Neural progenitor cell (in vitro differentiated cells): ENCODE results near the gene NDUFA13. TPM values are rescaled to one million over a fixed set of nuclear protein-coding genes. Genes with fewer than 3 reads are reported as not detected.

Source experiments
- DNase-seq: peaks from one replicate; pipeline ENCODE4 v3.0.0-alpha.2; 2016; ENCODE audit warnings: low spot score
- H2AFZ ChIP-seq: fragments of 200-600 bp; sonication (generic); replicated peaks from 2 replicates; pipeline ENCODE4 v1.6.1; 2016; ENCODE audit warnings: antibody characterized with exemption
- H3F3A ChIP-seq: fragments of 200-600 bp; sonication (generic); 2 replicates; pipeline ENCODE4 v1.6.1; 2016; ENCODE audit warnings: antibody characterized with exemption, low read depth
- H3K27ac ChIP-seq: fragments of 200-600 bp; sonication (generic); 2 replicates; pipeline ENCODE4 v1.5.1; 2016; ENCODE audit warnings: mild to moderate bottlenecking
- H3K27me3 ChIP-seq: fragments of 200-600 bp; sonication (generic); 2 replicates; pipeline ENCODE4 v1.6.1; 2016; ENCODE audit warnings: mild to moderate bottlenecking, moderate library complexity
- H3K36me3 ChIP-seq: fragments of 200-600 bp; sonication (generic); 2 replicates; pipeline ENCODE4 v1.5.1; 2016
- H3K4me1 ChIP-seq: fragments of 200-600 bp; sonication (generic); 2 replicates; pipeline ENCODE4 v1.6.1; 2016; ENCODE audit warnings: mixed run types
- H3K4me2 ChIP-seq: fragments of 200-600 bp; sonication (generic); 2 replicates; pipeline ENCODE4 v1.6.1; 2016
- H3K4me3 ChIP-seq: fragments of 200-600 bp; sonication (generic); 2 replicates; pipeline ENCODE4 v1.5.1; 2016
- H3K79me2 ChIP-seq: fragments of 200-600 bp; sonication (generic); 2 replicates; pipeline ENCODE4 v1.6.1; 2016; ENCODE audit warnings: low read depth
- H3K9ac ChIP-seq: fragments of 200-600 bp; sonication (generic); 2 replicates; pipeline ENCODE4 v1.6.1; 2016
- H3K9me3 ChIP-seq: fragments of 200-600 bp; sonication (generic); 2 replicates; pipeline ENCODE4 v1.5.1; 2016; ENCODE audit warnings: low read depth
- H4K20me1 ChIP-seq: fragments of 200-600 bp; sonication (generic); 2 replicates; pipeline ENCODE4 v1.6.1; 2016; ENCODE audit warnings: low read depth
- H3K27ac Mint-ChIP-seq: 3 replicates; pipeline ENCODE4 v1.8.0; 2021; ENCODE audit warnings: mixed read lengths
- H3K27me3 Mint-ChIP-seq: 2 replicates; pipeline ENCODE4 v1.8.0; 2022; ENCODE audit warnings: low read depth, mild to moderate bottlenecking, inconsistent platforms, moderate library complexity, mixed read lengths; ENCODE audit not compliant: insufficient read depth
- H3K36me3 Mint-ChIP-seq: 3 replicates; pipeline ENCODE4 v1.8.0; 2021; ENCODE audit warnings: mixed read lengths
- H3K4me1 Mint-ChIP-seq: 3 replicates; pipeline ENCODE4 v1.8.0; 2021; ENCODE audit warnings: mixed read lengths
- H3K4me3 Mint-ChIP-seq: 3 replicates; pipeline ENCODE4 v1.8.0; 2021; ENCODE audit warnings: mild to moderate bottlenecking, moderate library complexity, mixed read lengths
- H3K9me3 Mint-ChIP-seq: 3 replicates; pipeline ENCODE4 v1.8.0; 2020; ENCODE audit warnings: mixed read lengths
- EZH2 ChIP-seq: fragments of 200-600 bp; sonication (generic); IDR thresholded peaks from 2 replicates; pipeline ENCODE4 v1.6.1; 2017; ENCODE audit warnings: antibody characterized with exemption, mild to moderate bottlenecking, moderate library complexity
- EZH2phosphoT487 ChIP-seq: fragments of 200-600 bp; sonication (generic); IDR thresholded peaks from 2 replicates; pipeline ENCODE4 v1.6.1; 2017; ENCODE audit warnings: antibody characterized with exemption
- total RNA-seq: library from RNA; depleted of rRNA; stranded (reverse); fragments of >200 nt; gene quantifications from 2 replicates; pipeline ENCODE4 v1.2.3, GENCODE V29; 2015; ENCODE audit warnings: low replicate concordance
- TF ChIP-seq, protein P1 (sequence below): fragments of 200-600 bp; sonication (generic); IDR thresholded peaks from 2 replicates; pipeline ENCODE4 v1.5.1; 2017; ENCODE audit warnings: antibody characterized with exemption, mild to moderate bottlenecking

NDUFA13 gene
- total RNA-seq, 1 donor from 2014 or later = 78.6 TPM

- Histone ChIP-seq H3K79me2 (no peaks in the 10 kb centered on the region), H3K4me3 (no peak overlapping the region), H3K36me3 (no peaks in the 10 kb centered on the region), H2AFZ (no peak overlapping the region), H3K27me3 (peaks cover 20% of the 10 kb centered on the region), H3F3A (no peaks in the 10 kb centered on the region), H3K9me3 (no peaks in the 10 kb centered on the region), H4K20me1 (no peaks in the 10 kb centered on the region), H3K9ac (no peak overlapping the region), H3K4me1 (no peaks in the 10 kb centered on the region), H3K27ac (no peak overlapping the region), H3K4me2 (no peak overlapping the region)
- peaks cover 3% of the 10 kb centered on the region for H3K4me1 Mint-ChIP-seq
- H3K4me3 Mint-ChIP-seq = no peak overlapping the region
- no peak overlapping the region for H3K27ac Mint-ChIP-seq
- TF ChIP-seq, protein P1, sequence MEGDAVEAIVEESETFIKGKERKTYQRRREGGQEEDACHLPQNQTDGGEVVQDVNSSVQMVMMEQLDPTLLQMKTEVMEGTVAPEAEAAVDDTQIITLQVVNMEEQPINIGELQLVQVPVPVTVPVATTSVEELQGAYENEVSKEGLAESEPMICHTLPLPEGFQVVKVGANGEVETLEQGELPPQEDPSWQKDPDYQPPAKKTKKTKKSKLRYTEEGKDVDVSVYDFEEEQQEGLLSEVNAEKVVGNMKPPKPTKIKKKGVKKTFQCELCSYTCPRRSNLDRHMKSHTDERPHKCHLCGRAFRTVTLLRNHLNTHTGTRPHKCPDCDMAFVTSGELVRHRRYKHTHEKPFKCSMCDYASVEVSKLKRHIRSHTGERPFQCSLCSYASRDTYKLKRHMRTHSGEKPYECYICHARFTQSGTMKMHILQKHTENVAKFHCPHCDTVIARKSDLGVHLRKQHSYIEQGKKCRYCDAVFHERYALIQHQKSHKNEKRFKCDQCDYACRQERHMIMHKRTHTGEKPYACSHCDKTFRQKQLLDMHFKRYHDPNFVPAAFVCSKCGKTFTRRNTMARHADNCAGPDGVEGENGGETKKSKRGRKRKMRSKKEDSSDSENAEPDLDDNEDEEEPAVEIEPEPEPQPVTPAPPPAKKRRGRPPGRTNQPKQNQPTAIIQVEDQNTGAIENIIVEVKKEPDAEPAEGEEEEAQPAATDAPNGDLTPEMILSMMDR = no peak
- TF ChIP-seq EZH2 = no peak
- TF ChIP-seq EZH2phosphoT487 = no peak
- H3K27me3 Mint-ChIP-seq = peaks cover 9% of the 10 kb centered on the region
- no peak for DNase-seq
- H3K36me3 Mint-ChIP-seq = no peaks in the 10 kb centered on the region
- H3K9me3 Mint-ChIP-seq = no peaks in the 10 kb centered on the region
Observed at GRCh38 chr19:19544954-19545591, 29.0 kb downstream of the NDUFA13 start.

DNA sequence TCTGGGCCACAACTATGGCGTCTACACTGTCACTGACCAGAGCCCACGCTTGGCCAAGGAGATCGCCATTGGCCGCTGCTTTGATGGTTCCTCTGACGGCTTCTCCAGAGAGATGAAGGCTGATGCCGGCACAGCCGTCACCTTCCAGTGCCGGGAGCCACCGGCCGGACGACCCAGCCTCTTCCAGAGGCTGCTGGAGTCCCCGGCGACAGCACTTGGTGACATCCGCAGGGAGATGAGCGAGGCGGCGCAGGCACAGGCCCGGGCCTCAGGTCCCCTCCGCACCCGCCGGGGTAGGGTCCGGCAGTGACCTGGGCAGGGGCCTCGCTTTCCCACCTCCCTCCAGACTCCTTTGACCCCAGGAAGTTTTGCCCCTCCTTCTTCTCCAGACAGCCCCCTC lies 29.7 kb downstream of the NDUFA13 start:
- no peak overlapping the region for H3K27ac ChIP-seq
- H3K9me3 Mint-ChIP-seq = no peaks in the 10 kb centered on the region
- H3K27me3 Mint-ChIP-seq = peaks cover 9% of the 10 kb centered on the region
- H3K36me3 ChIP-seq = no peaks in the 10 kb centered on the region
- no peak overlapping the region for H3K27ac Mint-ChIP-seq
- H3K36me3 Mint-ChIP-seq = no peaks in the 10 kb centered on the region
- DNase-seq = no peak
- no peak overlapping the region for H3K4me3 ChIP-seq
- peaks cover 13% of the 10 kb centered on the region for H3K27me3 ChIP-seq
- no peak overlapping the region for H2AFZ ChIP-seq
- TF ChIP-seq EZH2 = no peak
- no peak for TF ChIP-seq EZH2phosphoT487
- TF ChIP-seq, protein P1 = no peak
- H3K4me1 Mint-ChIP-seq = peaks cover 4% of the 10 kb centered on the region
- no peaks in the 10 kb centered on the region for H3K4me1 ChIP-seq
- no peak overlapping the region for H3K4me3 Mint-ChIP-seq
- H4K20me1 ChIP-seq = no peaks in the 10 kb centered on the region
- H3K4me2 ChIP-seq = no peak overlapping the region
- H3F3A ChIP-seq = no peaks in the 10 kb centered on the region
- H3K9ac ChIP-seq = no peak overlapping the region
- no peaks in the 10 kb centered on the region for H3K9me3 ChIP-seq
- H3K79me2 ChIP-seq = no peaks in the 10 kb centered on the region

GRCh38 chr19:19546751-19547162 lies 30.7 kb downstream of the NDUFA13 start:
- peaks cover 3% of the 10 kb centered on the region for H3K27me3 ChIP-seq
- no peak for DNase-seq
- no peak overlapping the region for H3K4me3 Mint-ChIP-seq
- no peak for TF ChIP-seq EZH2phosphoT487
- TF ChIP-seq, protein P1 = no peak
- TF ChIP-seq EZH2 = no peak
- H3K4me3 ChIP-seq = no peak overlapping the region
- H3K9ac ChIP-seq = no peak overlapping the region
- H3K9me3 Mint-ChIP-seq = no peaks in the 10 kb centered on the region
- no peaks in the 10 kb centered on the region for H3K79me2 ChIP-seq
- no peaks in the 10 kb centered on the region for H4K20me1 ChIP-seq
- no peak overlapping the region for H3K27ac ChIP-seq
- no peaks in the 10 kb centered on the region for H3K36me3 ChIP-seq
- H3K4me2 ChIP-seq = no peak overlapping the region
- H3K27me3 Mint-ChIP-seq = peaks cover 9% of the 10 kb centered on the region
- peaks cover 4% of the 10 kb centered on the region for H3K4me1 Mint-ChIP-seq
- peaks cover 5% of the 10 kb centered on the region for H3F3A ChIP-seq
- no peak overlapping the region for H2AFZ ChIP-seq
- H3K9me3 ChIP-seq = no peaks in the 10 kb centered on the region
- no peak overlapping the region for H3K27ac Mint-ChIP-seq
- no peaks in the 10 kb centered on the region for H3K4me1 ChIP-seq
- H3K36me3 Mint-ChIP-seq = no peaks in the 10 kb centered on the region
